ENCODE data around the gene SNX20.

SNX20 gene

DNA sequence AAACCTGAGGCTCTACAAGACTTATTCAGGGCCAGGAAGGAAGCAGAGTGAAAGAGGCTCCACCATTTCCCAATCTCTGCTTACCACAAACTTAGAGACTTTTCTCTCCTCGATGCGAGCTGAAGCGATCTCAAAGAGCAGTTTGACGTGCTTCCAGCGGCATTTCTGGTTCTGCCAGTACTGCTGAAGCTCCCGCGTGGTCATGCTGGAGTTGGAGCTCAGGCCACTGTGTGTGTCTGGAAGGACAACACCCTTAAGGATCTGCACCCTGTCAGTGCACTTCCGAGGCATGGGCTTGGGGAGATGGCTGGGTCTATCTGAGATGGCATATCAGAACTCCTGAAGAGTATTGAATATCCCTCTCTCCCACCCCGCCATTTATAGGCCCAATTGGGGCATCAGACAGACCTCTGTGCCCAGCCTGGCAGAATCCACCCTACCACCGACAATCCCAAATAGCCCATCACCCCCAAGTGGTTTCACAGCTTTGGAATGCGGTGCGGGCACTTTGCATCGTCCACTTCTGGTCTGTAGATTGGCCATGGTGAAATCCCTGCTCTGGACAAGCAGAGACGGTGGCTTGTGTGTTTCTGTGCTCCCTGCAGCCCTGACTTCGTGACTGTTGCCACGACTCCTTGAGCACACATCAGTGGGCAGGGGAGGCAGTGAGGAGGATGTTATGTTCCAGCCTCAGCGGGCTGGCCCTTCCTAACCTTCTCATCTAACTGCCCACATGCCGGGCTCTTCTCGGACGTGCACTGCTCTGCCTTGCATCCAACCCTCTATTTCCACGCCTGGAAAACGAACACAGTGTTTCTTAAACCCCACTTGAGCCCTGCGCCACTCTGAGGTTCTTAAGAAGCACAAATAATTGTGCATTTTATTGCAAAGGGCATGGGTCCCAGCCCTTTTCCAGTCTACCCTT lies 5.2 kb downstream of the SNX20 start:
- no peak overlapping the region for H3K9ac ChIP-seq (ENCODE audit: low read length)
- peaks cover 14% of the 10 kb centered on the region for H3K9me3 ChIP-seq (ENCODE audit: low read length)
- H3K4me1 ChIP-seq (ENCODE audit: insufficient read depth, low read length), result no peaks in the 10 kb centered on the region
- H3K4me3 ChIP-seq (ENCODE audit: low read depth in 1 of 2, low read length in 2 of 2), result no peak overlapping the region
- no peak overlapping the region for H3K27ac ChIP-seq (ENCODE audit: low read depth, low read length)
- peaks cover 3 to 15% of the 10 kb centered on the region in 2 donors for H3K27me3 ChIP-seq (ENCODE audit: control insufficient read depth in 1 of 2, insufficient read depth in 2 of 2, low read length in 2 of 2)
- no peaks in the 10 kb centered on the region for H3K36me3 ChIP-seq (ENCODE audit: insufficient read depth, low read length)

DNA sequence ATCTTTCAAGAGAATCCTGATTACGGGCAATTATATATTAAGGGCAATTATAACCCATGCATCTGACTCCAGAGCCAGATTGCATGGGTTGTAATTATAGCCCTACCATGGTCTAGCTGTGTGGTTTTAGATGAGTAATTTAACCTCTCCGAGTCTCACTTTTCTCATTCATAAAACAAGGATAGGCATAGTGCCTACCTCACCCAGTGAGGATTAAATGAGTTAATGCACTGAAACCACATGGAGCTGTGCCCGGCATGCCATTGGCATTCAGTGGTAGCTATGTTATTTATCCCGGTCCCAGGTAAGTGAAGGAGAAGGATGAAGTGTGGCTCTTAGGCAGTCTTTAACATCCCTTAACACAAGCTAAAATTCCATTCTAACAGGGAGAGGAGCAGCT lies 6.3 kb downstream of the SNX20 start:
- Histone ChIP-seq H3K27ac (ENCODE audit: low read depth, low read length) (no peak overlapping the region), H3K27me3 (ENCODE audit: control insufficient read depth in 1 of 2, insufficient read depth in 2 of 2, low read length in 2 of 2) (peaks cover 3 to 15% of the 10 kb centered on the region in 2 donors), H3K36me3 (ENCODE audit: insufficient read depth, low read length) (no peaks in the 10 kb centered on the region), H3K9ac (ENCODE audit: low read length) (no peak overlapping the region), H3K9me3 (ENCODE audit: low read length) (peaks cover 14% of the 10 kb centered on the region), H3K4me3 (ENCODE audit: low read depth in 1 of 2, low read length in 2 of 2) (no peak overlapping the region), H3K4me1 (ENCODE audit: insufficient read depth, low read length) (no peaks in the 10 kb centered on the region)

DNA sequence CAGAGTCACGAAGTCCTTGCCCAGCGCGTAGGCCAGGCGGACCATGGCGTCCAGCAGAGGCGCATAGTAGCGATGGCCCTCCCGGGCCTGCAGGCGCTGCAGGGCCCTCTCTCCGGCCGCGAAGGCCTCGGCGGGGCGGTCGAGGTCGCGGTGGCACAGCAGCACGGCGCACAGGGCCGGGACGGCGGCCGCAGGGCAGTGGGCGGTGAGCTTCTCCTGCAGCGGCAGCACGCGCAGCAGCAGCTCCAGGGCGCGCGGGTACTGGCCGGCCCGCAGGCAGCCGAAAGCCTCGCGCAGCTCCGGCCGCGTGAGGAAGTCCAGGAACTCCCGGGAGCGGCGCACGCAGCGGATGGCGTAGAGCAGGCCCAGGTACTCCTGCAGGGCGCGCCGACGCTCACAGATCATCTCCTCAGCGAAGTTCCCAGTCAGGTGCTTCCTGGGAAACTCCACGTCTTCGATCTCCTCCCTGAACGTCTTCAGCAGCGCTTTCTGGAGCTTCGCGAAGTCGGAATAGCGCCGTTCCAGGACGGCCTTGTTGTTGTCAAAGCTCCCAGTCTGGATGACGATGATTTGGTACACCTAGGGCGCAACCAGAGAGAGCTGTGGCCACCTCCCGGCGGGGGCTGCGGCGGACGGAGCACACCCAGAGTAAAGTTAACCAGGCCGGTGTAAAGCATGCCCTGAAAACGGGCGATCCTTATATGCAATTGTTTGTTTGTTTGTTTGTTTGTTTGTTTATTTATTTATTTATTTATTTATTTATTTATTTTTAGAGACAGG lies 7.4 kb downstream of the SNX20 start:
- Histone ChIP-seq H3K27ac (ENCODE audit: low read depth, low read length) (no peak overlapping the region), H3K4me3 (ENCODE audit: low read depth in 1 of 2, low read length in 2 of 2) (no peak overlapping the region), H3K9me3 (ENCODE audit: low read length) (peaks cover 14% of the 10 kb centered on the region), H3K9ac (ENCODE audit: low read length) (no peak overlapping the region), H3K36me3 (ENCODE audit: insufficient read depth, low read length) (no peaks in the 10 kb centered on the region), H3K4me1 (ENCODE audit: insufficient read depth, low read length) (no peaks in the 10 kb centered on the region), H3K27me3 (ENCODE audit: control insufficient read depth in 1 of 2, insufficient read depth in 2 of 2, low read length in 2 of 2) (peaks cover 3 to 15% of the 10 kb centered on the region in 2 donors)

DNA sequence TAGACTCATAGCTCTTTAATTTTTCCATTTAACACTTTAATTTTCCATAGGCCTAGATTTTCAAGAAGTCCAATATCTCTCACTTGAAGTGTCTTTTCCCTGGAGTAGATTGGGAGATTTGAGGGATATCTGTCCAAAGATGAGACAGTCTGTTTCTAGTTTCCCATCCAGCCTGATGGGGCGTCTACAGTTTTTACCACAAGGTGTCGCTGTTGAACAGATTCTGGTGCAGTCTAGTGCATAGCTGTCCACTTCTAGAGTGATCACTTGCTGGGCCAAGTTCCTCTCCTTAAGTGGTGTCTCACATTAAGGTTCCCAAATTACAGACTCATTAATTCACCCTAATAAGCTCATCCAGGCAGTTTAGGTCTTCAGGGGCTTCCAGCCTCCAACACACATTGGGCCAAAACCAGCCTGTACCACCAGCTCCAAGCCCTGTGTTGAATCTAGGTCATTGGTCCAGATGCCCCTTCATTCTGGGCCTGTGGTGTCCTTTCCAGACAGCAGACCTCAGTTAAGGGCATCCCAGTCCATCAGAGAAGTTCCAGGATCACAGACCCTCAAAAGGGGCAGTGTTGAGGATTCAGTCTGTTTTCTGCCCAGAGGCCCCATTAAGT lies 9.4 kb downstream of the SNX20 start:
- H3K9me3 ChIP-seq (ENCODE audit: low read length), result peaks cover 14% of the 10 kb centered on the region
- no peak overlapping the region for H3K9ac ChIP-seq (ENCODE audit: low read length)
- peaks cover 3 to 15% of the 10 kb centered on the region in 2 donors for H3K27me3 ChIP-seq (ENCODE audit: control insufficient read depth in 1 of 2, insufficient read depth in 2 of 2, low read length in 2 of 2)
- no peak overlapping the region for H3K4me3 ChIP-seq (ENCODE audit: low read depth in 1 of 2, low read length in 2 of 2)
- no peaks in the 10 kb centered on the region for H3K4me1 ChIP-seq (ENCODE audit: insufficient read depth, low read length)
- H3K27ac ChIP-seq (ENCODE audit: low read depth, low read length), result no peak overlapping the region
- no peaks in the 10 kb centered on the region for H3K36me3 ChIP-seq (ENCODE audit: insufficient read depth, low read length)

DNA sequence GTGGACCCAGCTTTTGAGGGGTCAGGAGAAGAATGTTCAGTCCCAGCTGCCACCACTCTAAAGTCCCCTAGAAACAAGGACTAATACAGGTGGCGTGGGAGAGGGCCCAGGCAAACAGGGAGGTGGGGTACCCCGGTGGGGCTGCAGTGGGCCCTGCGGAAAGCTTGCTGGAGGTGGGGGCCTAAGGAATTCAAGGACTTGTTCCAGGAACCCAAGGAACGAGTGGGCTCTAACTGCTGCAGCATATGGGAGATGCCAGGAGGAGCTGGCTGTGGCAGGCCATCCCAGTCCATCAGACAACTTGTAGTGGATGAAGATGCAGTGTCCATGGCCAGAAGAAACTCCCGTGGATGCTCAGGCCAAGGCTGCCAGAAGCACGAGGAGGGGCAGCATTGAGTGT lies 10.6 kb downstream of the SNX20 start:
- no peaks in the 10 kb centered on the region for H3K36me3 ChIP-seq (ENCODE audit: insufficient read depth, low read length)
- H3K9ac ChIP-seq (ENCODE audit: low read length), result no peak overlapping the region
- no peak overlapping the region for H3K4me3 ChIP-seq (ENCODE audit: low read depth in 1 of 2, low read length in 2 of 2)

DNA sequence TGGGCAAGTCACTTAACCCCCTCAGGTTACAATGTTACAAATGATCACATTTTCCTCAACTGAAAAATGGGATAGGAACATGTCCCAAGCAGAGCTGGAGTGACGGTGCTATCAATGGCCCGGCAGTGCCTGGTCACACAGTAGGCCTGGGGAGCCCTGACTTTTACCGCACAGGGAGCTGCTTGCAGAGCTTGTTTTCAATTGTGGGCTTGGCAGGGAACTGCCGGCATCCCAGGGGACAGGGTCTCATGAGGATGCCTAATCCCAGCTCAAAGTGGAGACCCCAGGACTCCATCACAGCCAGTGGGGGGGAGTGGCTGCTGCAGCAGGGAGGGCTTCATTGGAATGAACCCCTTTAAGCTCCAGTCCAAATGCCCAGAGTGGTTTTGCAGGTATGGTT lies 11.4 kb downstream of the SNX20 start:
- Histone ChIP-seq H3K4me3 (ENCODE audit: low read depth in 1 of 2, low read length in 2 of 2) (no peak overlapping the region), H3K9ac (ENCODE audit: low read length) (no peak overlapping the region), H3K36me3 (ENCODE audit: insufficient read depth, low read length) (no peaks in the 10 kb centered on the region), H3K27ac (ENCODE audit: low read depth, low read length) (no peak overlapping the region), H3K4me1 (ENCODE audit: insufficient read depth, low read length) (peaks cover 4% of the 10 kb centered on the region), H3K27me3 (ENCODE audit: control insufficient read depth in 1 of 2, insufficient read depth in 2 of 2, low read length in 2 of 2) (peaks cover 3 to 15% of the 10 kb centered on the region in 2 donors), H3K9me3 (ENCODE audit: low read length) (peaks cover 14% of the 10 kb centered on the region)

More for the DNA sequence above, 10.6 kb downstream of the SNX20 start:
- no peaks in the 10 kb centered on the region for H3K4me1 ChIP-seq (ENCODE audit: insufficient read depth, low read length)
- peaks cover 3 to 15% of the 10 kb centered on the region in 2 donors for H3K27me3 ChIP-seq (ENCODE audit: control insufficient read depth in 1 of 2, insufficient read depth in 2 of 2, low read length in 2 of 2)
- H3K9me3 ChIP-seq (ENCODE audit: low read length), result peaks cover 14% of the 10 kb centered on the region
- H3K27ac ChIP-seq (ENCODE audit: low read depth, low read length), result no peak overlapping the region

DNA sequence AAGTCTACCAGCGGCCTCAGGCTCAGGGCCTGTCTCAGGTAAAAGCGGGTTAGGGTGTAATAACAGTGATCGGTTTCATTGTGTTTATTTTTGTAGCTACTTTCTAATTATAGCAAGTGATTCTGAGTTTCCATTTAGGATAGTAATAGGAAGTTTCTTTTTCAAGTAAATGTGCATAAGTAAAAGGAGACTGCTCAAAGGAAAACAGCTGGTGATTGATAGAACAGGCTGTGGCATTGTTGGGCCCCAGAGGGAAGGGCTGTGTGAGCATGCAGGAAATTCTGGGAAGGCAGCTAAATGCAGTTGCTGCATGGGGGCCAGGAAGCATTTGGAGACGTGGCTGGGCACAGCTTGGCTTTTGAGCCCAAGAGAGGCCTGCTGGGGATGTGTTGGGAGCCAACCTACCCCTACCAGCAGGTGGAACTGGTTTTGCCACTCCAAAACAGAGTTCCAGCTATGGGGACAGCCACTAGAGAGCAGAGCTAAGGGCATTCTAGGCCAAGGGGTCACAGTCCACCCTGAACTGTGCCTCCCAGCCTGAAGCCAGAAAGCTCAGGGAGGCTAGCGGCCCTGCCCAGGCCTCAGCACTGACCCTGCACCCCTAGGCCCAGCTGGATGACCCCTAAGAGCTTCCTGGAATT lies 12.6 kb downstream of the SNX20 start:
- peaks cover 14% of the 10 kb centered on the region for H3K9me3 ChIP-seq (ENCODE audit: low read length)
- H3K36me3 ChIP-seq (ENCODE audit: insufficient read depth, low read length), result no peaks in the 10 kb centered on the region
- H3K27ac ChIP-seq (ENCODE audit: low read depth, low read length), result no peak overlapping the region
- H3K4me1 ChIP-seq (ENCODE audit: insufficient read depth, low read length), result peaks cover 5% of the 10 kb centered on the region
- H3K4me3 ChIP-seq (ENCODE audit: low read depth in 1 of 2, low read length in 2 of 2), result no peak overlapping the region
- H3K27me3 ChIP-seq (ENCODE audit: control insufficient read depth in 1 of 2, insufficient read depth in 2 of 2, low read length in 2 of 2), result peaks cover 3 to 11% of the 10 kb centered on the region in 2 donors
- H3K9ac ChIP-seq (ENCODE audit: low read length), result no peak overlapping the region

DNA sequence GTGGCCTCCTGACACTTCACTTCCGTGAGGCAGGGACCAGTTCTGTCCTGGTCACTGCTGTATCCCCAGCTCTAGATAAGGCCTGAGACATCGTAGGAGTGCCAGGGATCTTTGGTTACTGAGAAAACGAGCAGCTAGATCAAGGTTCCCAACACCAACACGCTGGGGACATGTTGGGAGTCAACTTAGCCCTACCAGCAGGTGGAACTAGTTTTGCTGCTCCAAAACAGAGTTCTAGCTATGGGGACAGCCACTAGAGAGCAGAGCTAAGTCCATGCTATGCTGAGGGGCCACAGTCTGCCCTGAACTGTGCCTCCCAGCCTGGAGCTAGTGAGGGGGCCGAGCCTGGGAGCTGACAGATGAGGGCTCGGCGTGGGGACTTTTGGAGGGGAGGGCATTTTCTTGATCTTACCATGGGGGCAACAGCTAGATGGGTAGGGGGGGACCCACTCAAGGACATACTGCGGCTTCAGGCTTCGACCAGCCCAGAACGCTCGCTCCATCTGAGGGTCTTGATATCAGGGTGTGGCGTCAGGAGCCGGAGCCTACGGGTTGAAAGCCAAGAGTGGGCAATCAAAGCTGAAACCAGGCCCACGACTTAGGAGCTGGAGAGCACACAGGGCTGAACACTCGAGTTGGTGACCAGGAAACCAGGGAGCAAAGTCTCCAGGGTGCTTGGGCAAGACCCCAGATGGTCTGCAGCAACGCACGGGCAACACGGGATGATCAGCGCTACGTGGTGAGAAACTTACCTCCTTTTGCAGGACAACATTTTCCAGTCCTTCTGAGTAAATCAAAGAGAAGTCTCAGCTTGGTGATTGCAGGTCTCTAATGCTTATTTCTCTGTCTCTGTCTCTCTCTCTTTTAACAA lies 13.4 kb downstream of the SNX20 start:
- peaks cover 14% of the 10 kb centered on the region for H3K9me3 ChIP-seq (ENCODE audit: low read length)
- H3K9ac ChIP-seq (ENCODE audit: low read length), result no peak overlapping the region
- H3K27ac ChIP-seq (ENCODE audit: low read depth, low read length), result no peak overlapping the region
- H3K27me3 ChIP-seq (ENCODE audit: control insufficient read depth in 1 of 2, insufficient read depth in 2 of 2, low read length in 2 of 2), result peaks cover 2 to 3% of the 10 kb centered on the region in 2 donors
- no peaks in the 10 kb centered on the region for H3K36me3 ChIP-seq (ENCODE audit: insufficient read depth, low read length)
- peaks cover 5% of the 10 kb centered on the region for H3K4me1 ChIP-seq (ENCODE audit: insufficient read depth, low read length)
- H3K4me3 ChIP-seq (ENCODE audit: low read depth in 1 of 2, low read length in 2 of 2), result no peak overlapping the region

DNA sequence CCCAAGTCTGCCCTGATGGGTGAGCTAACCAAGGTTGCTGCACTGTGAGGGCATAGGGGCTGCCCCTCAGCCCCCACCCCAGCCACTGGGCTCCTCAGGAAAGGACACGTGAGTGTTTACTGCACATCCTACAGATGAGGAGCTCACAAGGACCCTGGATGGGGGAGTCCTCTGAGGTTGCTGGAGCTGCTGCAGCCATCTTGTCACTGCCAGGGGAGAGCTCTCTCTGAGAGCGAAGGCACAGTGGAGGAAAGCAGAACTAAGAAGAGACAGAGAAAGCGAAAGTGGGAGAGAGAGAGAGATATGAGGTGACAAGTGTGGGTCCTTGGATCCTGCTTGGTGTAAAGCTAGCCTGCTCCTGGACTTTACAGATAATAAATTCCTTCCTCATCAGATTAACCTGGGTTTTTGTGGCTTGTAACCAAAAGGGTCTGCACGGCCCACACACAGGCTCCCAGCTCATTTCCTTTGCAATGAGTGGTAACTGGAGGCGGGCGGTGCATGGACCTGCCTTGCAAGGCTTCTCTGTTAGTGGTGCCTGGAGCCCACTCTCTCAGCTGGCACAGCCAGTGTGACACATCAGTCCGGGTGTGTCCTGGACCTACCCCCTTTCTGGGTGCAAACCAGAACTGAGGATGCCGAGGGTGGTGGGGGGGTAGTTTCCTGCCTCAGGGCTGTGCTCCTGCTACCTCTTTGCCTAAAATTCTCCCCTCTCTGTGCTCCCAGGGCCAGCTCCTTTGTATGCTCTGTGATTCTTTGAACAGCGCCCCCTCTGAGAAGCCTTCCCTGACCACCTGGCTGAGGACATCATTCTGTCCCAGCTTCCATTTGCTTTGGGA lies 14.2 kb downstream of the SNX20 start:
- Histone ChIP-seq H3K36me3 (ENCODE audit: insufficient read depth, low read length) (no peaks in the 10 kb centered on the region), H3K27me3 (ENCODE audit: control insufficient read depth in 1 of 2, insufficient read depth in 2 of 2, low read length in 2 of 2) (no peaks in the 10 kb centered on the region), H3K9me3 (ENCODE audit: low read length) (peaks cover 5% of the 10 kb centered on the region), H3K9ac (ENCODE audit: low read length) (no peak overlapping the region), H3K4me1 (ENCODE audit: insufficient read depth, low read length) (peaks cover 5% of the 10 kb centered on the region), H3K4me3 (ENCODE audit: low read depth in 1 of 2, low read length in 2 of 2) (no peak overlapping the region), H3K27ac (ENCODE audit: low read depth, low read length) (no peak overlapping the region)
